IMR-90 (cell line): ENCODE results near the gene C3AR1. TPM values are rescaled to one million over a fixed set of nuclear protein-coding genes. Genes with fewer than 3 reads are reported as not detected.

ENCODE experiments used
- ATAC-seq: fragments of 200-7000 bp; cut with Tn5 transposase; 2 replicates; pipeline ENCODE4 v1.9.1; 2020; ENCODE audit warnings: low read depth, mild to moderate bottlenecking, moderate library complexity
- BruUV-seq: library from RNA; stranded (reverse); fragments of 400-500 nt; replicated peaks from 2 replicates; lab custom pipeline; 2021; lab: Mats Ljungman, UMichigan
- CTCF ChIA-PET: fragments of 300-600 bp; formaldehyde crosslinking; extraction: SDS; loops from one replicate; lab custom pipeline; 2021; ENCODE audit warnings: antibody characterized with exemption; lab: Yijun Ruan, JAX
- POLR2A ChIA-PET: fragments of 300-600 bp; sonication (Branson Sonifier 250); formaldehyde crosslinking; loops from one replicate; lab custom pipeline; 2022; ENCODE audit warnings: antibody characterized with exemption; ENCODE audit not compliant: unreplicated experiment; lab: Charles Lee
- DNase-seq: peaks from one replicate; pipeline ENCODE4 v3.0.0; 2013
- H2AFZ ChIP-seq: replicated peaks from 2 replicates; pipeline ENCODE3; 2013; ENCODE audit warnings: low read length, mild to moderate bottlenecking; ENCODE audit not compliant: poor library complexity
- H2AK5ac ChIP-seq: 2 replicates; pipeline ENCODE4 v1.6.1; 2013; ENCODE audit warnings: low read depth, low read length, inconsistent platforms
- H2AK9ac ChIP-seq: replicated peaks from 2 replicates; pipeline ENCODE3; 2013; ENCODE audit warnings: mild to moderate bottlenecking, low read depth, low read length, moderate library complexity; ENCODE audit not compliant: poor library complexity
- H2BK120ac ChIP-seq: 2 replicates; pipeline ENCODE4 v1.6.1; 2013; ENCODE audit warnings: low read depth, low read length, inconsistent platforms
- H2BK15ac ChIP-seq: 3 replicates; pipeline ENCODE4 v1.6.1; 2013; ENCODE audit warnings: low read depth, low read length, inconsistent platforms
- H2BK20ac ChIP-seq: 2 replicates; pipeline ENCODE4 v1.6.1; 2013; ENCODE audit warnings: low read depth, mild to moderate bottlenecking, inconsistent platforms, low read length, moderate library complexity
- H2BK5ac ChIP-seq: 2 replicates; pipeline ENCODE4 v1.6.1; 2013; ENCODE audit warnings: mild to moderate bottlenecking, low read depth, low read length, inconsistent platforms; ENCODE audit not compliant: poor library complexity, severe bottlenecking
- H3K14ac ChIP-seq: replicated peaks from 2 replicates; pipeline ENCODE4 v1.6.1; 2013; ENCODE audit warnings: low read depth, low read length, inconsistent platforms
- H3K18ac ChIP-seq: 2 replicates; pipeline ENCODE4 v1.6.1; 2013; ENCODE audit warnings: low read depth, low read length, control low read depth
- H3K23ac ChIP-seq: 2 replicates; pipeline ENCODE4 v1.6.1; 2013; ENCODE audit warnings: low read depth, low read length, inconsistent platforms
- H3K27ac ChIP-seq: 2 replicates; pipeline ENCODE4 v1.5.1; 2013; ENCODE audit warnings: mild to moderate bottlenecking, control low read depth, low read length; ENCODE audit not compliant: insufficient read depth
- H3K27me3 ChIP-seq: 2 replicates; pipeline ENCODE4 v1.6.1; 2013; ENCODE audit warnings: low read length; ENCODE audit not compliant: control insufficient read depth, insufficient read depth
- H3K36me3 ChIP-seq: 2 replicates; pipeline ENCODE4 v1.6.1; 2013; ENCODE audit warnings: low read length, mixed read lengths; ENCODE audit not compliant: control insufficient read depth, insufficient read depth
- H3K4ac ChIP-seq: 2 replicates; pipeline ENCODE4 v1.6.1; 2013; ENCODE audit warnings: low read depth, low read length, inconsistent platforms
- H3K4me1 ChIP-seq: 2 replicates; pipeline ENCODE4 v1.6.1; 2013; ENCODE audit warnings: low read length, mixed read lengths; ENCODE audit not compliant: control insufficient read depth, insufficient read depth
- H3K4me2 ChIP-seq: 2 replicates; pipeline ENCODE4 v1.6.1; 2013; ENCODE audit warnings: low read depth, mild to moderate bottlenecking, control low read depth, low read length, moderate library complexity
- H3K4me3 ChIP-seq: 2 replicates; pipeline ENCODE4 v1.5.1; 2013; ENCODE audit warnings: low read depth, mild to moderate bottlenecking, control low read depth, low read length, moderate library complexity; ENCODE audit not compliant: insufficient read depth
- H3K56ac ChIP-seq: 2 replicates; pipeline ENCODE4 v1.6.1; 2013; ENCODE audit warnings: low read length, inconsistent platforms; ENCODE audit not compliant: insufficient read depth; ENCODE audit errors: extremely low read depth
- H3K79me1 ChIP-seq, 2 experiments: 2 replicates each; pipeline ENCODE4 v1.6.1; 2013; ENCODE audit warnings: low read length in 2 of 2, inconsistent platforms in 1 of 2, low read depth in 1 of 2
- H3K9ac ChIP-seq: 2 replicates; pipeline ENCODE4 v1.6.1; 2013; ENCODE audit warnings: low read depth, low read length, control low read depth
- H3K9me1 ChIP-seq: 2 replicates; pipeline ENCODE4 v1.6.1; 2013; ENCODE audit warnings: low read length, inconsistent platforms; ENCODE audit not compliant: insufficient read depth
- H3K9me3 ChIP-seq: 2 replicates; pipeline ENCODE4 v1.6.1; 2013; ENCODE audit warnings: low read length; ENCODE audit not compliant: control insufficient read depth, insufficient read depth
- H4K20me1 ChIP-seq: 2 replicates; pipeline ENCODE4 v1.6.1; 2013; ENCODE audit warnings: low read length, inconsistent platforms; ENCODE audit not compliant: insufficient read depth
- H4K5ac ChIP-seq: 2 replicates; pipeline ENCODE4 v1.6.1; 2013; ENCODE audit warnings: mild to moderate bottlenecking, low read depth, low read length, control low read depth
- H4K8ac ChIP-seq, 2 experiments: 2 replicates each; pipeline ENCODE4 v1.6.1; 2013; ENCODE audit warnings: low read depth in 2 of 2, low read length in 2 of 2, control low read depth in 1 of 2, inconsistent platforms in 1 of 2
- H4K91ac ChIP-seq: 2 replicates; pipeline ENCODE4 v1.6.1; 2013; ENCODE audit warnings: low read depth, low read length, inconsistent platforms; ENCODE audit not compliant: insufficient read depth
- BHLHE40 ChIP-seq: fragments of 150-350 bp; IDR thresholded peaks from 2 replicates; pipeline ENCODE4 v1.6.1; 2016; ENCODE audit warnings: mild to moderate bottlenecking, low read depth, low read length
- CHD1 ChIP-seq: IDR thresholded peaks from 2 replicates; pipeline ENCODE4 v1.6.1; 2012; ENCODE audit warnings: low read depth, low read length, improper control_type of control experiment
- CTCF ChIP-seq: conservative IDR thresholded peaks from 2 replicates; pipeline ENCODE4 v1.5.1; 2012; ENCODE audit warnings: mild to moderate bottlenecking, low read depth, low read length, improper control_type of control experiment
- ELK1 ChIP-seq: fragments of 150-350 bp; IDR thresholded peaks from 2 replicates; pipeline ENCODE4 v1.6.1; 2016; ENCODE audit warnings: low read depth, mild to moderate bottlenecking, low read length, moderate library complexity, borderline replicate concordance
- FOS ChIP-seq: fragments of 150-350 bp; IDR thresholded peaks from 2 replicates; pipeline ENCODE4 v1.6.1; 2016; ENCODE audit warnings: low read depth, low read length
- POLR2A ChIP-seq: IDR thresholded peaks from 2 replicates; pipeline ENCODE4 v1.6.1; 2012; ENCODE audit warnings: mild to moderate bottlenecking, low read depth, low read length
- RAD21 ChIP-seq: IDR thresholded peaks from 2 replicates; pipeline ENCODE4 v1.6.1; 2012; ENCODE audit warnings: low read length, improper control_type of control experiment
- WGBS, 2 experiments: methylation state at CpG; one replicate each; pipeline versions ENCODE4 v1.1.5 to v1.1.7; 2013; ENCODE audit warnings: missing lambda C conversion rate in 2 of 2; ENCODE audit not compliant: insufficient read length in 1 of 2; ENCODE audit errors: extremely low coverage in 2 of 2; 5-methylcytosine and 5-hydroxymethylcytosine counted together
- dilution Hi-C: fragments of 300-500 bp; cut with HindIII; formaldehyde crosslinking; loops from one replicate; pipeline ENCODE4 v1.14.3; 2018; ENCODE audit warnings: low sequenced_read_pairs; ENCODE audit not compliant: unreplicated experiment
- in situ Hi-C: fragments of 300-500 bp; cut with MboI; formaldehyde crosslinking; loops from 3 replicates; pipeline ENCODE4 v1.14.3; 2019; ENCODE audit warnings: low sequenced_read_pairs, inconsistent platforms, mixed read lengths
- intact Hi-C: fragments of 100-400 bp; cut with micrococcal nuclease; formaldehyde crosslinking; loops from 2 replicates; pipeline ENCODE4 v1.10.0; 2022
- polyA plus RNA-seq, 3 experiments: library from polyadenylated mRNA; depleted of rRNA; stranded (reverse); fragments of >200 nt; gene quantifications; 2 replicates each; pipeline ENCODE4 v1.2.3, GENCODE V29; 2012; ENCODE audit warnings: low replicate concordance in 1 of 3
- total RNA-seq: library from RNA; depleted of rRNA; stranded (reverse); fragments of >200 nt; gene quantifications from 2 replicates; pipeline ENCODE4 v1.2.3, GENCODE V29; 2012

Gene C3AR1
- total and polyA plus RNA-seq, 2 of the 4 experiments (the other 2 are of a cell fraction), result 0.31 to 0.36 TPM

- Histone ChIP-seq H3K36me3 (peaks cover 10% of the 10 kb centered on the region), H4K20me1 (peaks cover 56% of the 10 kb centered on the region), H2AK5ac (no peak overlapping the region), H3K14ac (no peak overlapping the region), H2AK9ac (peak overlapping the region; percentile 2), H2BK5ac (no peak overlapping the region), H3K4me1 (peaks cover 22% of the 10 kb centered on the region), H3K4me2 (no peak overlapping the region), H3K56ac (no peak overlapping the region), H3K18ac (no peak overlapping the region), H3K23ac (no peak overlapping the region), H4K8ac (no peak overlapping the region), H3K9ac (no peak overlapping the region), H3K4ac (no peak overlapping the region), H4K5ac (no peak overlapping the region), H3K9me1 (peaks cover 40% of the 10 kb centered on the region), H3K9me3 (no peaks in the 10 kb centered on the region), H2BK15ac (no peak overlapping the region), H3K27me3 (no peaks in the 10 kb centered on the region), H2BK20ac (no peak overlapping the region), H3K27ac (no peak overlapping the region), H3K4me3 (no peak overlapping the region), H2BK120ac (no peak overlapping the region), H3K79me1 (peaks cover 45 to 82% of the 10 kb centered on the region in 2 experiments), H2AFZ (no peak overlapping the region), H4K91ac (no peak overlapping the region)
- DNase-seq (no peak), ATAC-seq (no peak)
- dilution Hi-C loops, result no loop called here
- CTCF ChIA-PET, result no interaction called here
- intact Hi-C loops, result no loop called here
- no TSS peak for BruUV-seq
- WGBS, 2 experiments, result 7% methylated on average over 2 of the region's 6 CpGs; no CpG with 5 or more reads in 1 of the 2 experiments
- TF ChIP-seq RAD21, result no peak
- no peak for TF ChIP-seq CHD1
- no peak for TF ChIP-seq POLR2A
- no peak for TF ChIP-seq ELK1
- no peak for TF ChIP-seq CTCF
- no peak for TF ChIP-seq BHLHE40
- TF ChIP-seq FOS, result no peak
- in situ Hi-C loops, result loop anchor here (25.0 kb wide), 1 partner anchor 400 kb away; no protein-coding TSS in a partner anchor
- POLR2A ChIA-PET, result no interaction called here
Measured at GRCh38 chr12:8037046-8037663, 29.0 kb downstream of the C3AR1 start.
